Tibial nerve (tissue), 4 donors: ENCODE measurements around the gene UNC80. TPM values are rescaled to one million over a fixed set of nuclear protein-coding genes. Genes with fewer than 3 reads are reported as not detected.
A peak's percentile ranks its signal among the peaks of the same experiment; 100 is the strongest.

Experiments used
- DNase-seq, 2 donors: peaks; one replicate each; pipeline ENCODE4 v3.0.0-alpha.2; 2019; ENCODE audit warnings: low spot score in 2 of 2
- H3K27ac ChIP-seq, 4 donors: fragments of 200-600 bp; sonication (generic) in 3 of 4; one replicate each; pipeline ENCODE4 v1.5.1; 2017 to 2019; ENCODE audit warnings: mild to moderate bottlenecking in 1 of 4
- H3K27me3 ChIP-seq, 2 donors: fragments of 200-600 bp; sonication (generic) in 1 of 2; one replicate each; pipeline versions ENCODE4 v1.5.1 to v1.6.0; 2017 to 2019
- H3K36me3 ChIP-seq, 3 donors: fragments of 200-600 bp; sonication (generic); one replicate each; pipeline ENCODE4 v1.5.1; 2018 to 2019
- H3K4me1 ChIP-seq, 4 donors: fragments of 200-600 bp; sonication (generic) in 3 of 4; one replicate each; pipeline ENCODE4 v1.5.1; 2017 to 2019
- H3K4me3 ChIP-seq, 4 donors: fragments of 200-600 bp; sonication (generic) in 3 of 4; one replicate each; pipeline ENCODE4 v1.5.1; 2017 to 2019; ENCODE audit warnings: mild to moderate bottlenecking in 1 of 4, moderate library complexity in 1 of 4
- H3K9me3 ChIP-seq, 4 donors: fragments of 200-600 bp; sonication (generic) in 3 of 4; one replicate each; pipeline ENCODE4 v1.5.1; 2017 to 2019
- EP300 ChIP-seq, 2 donors: sonication (generic); formaldehyde crosslinking; IDR thresholded peaks; one replicate each; pipeline ENCODE4 v1.6.1; 2017; ENCODE audit warnings: antibody characterized with exemption in 2 of 2, mild to moderate bottlenecking in 1 of 2
- POLR2A ChIP-seq, 2 donors: fragments of 450-650 bp; IDR thresholded peaks; one replicate each; pipeline ENCODE4 v1.6.1; 2017; ENCODE audit warnings: antibody characterized with exemption in 2 of 2, mild to moderate bottlenecking in 2 of 2, moderate library complexity in 2 of 2
- WGBS, 2 donors: methylation state at CpG; one replicate each; pipeline ENCODE4 v1.1.5; 2018; 5-methylcytosine and 5-hydroxymethylcytosine counted together
- total RNA-seq, 4 donors: library from RNA; depleted of rRNA; stranded (reverse); fragments of >200 nt; gene quantifications; one replicate each; pipeline ENCODE4 v1.1.0, GENCODE V29; 2016
- TF ChIP-seq, protein P1 (sequence below), 5 experiments: fragments of 200-600 bp in 3 of 5; fragments of 450-650 bp in 2 of 5; sonication (generic) in 3 of 5; IDR thresholded peaks; one replicate each; pipeline ENCODE4 v1.5.1; 2016 to 2019; ENCODE audit warnings: antibody characterized with exemption in 5 of 5, mild to moderate bottlenecking in 3 of 5, moderate library complexity in 2 of 5

The UNC80 gene, protein sequence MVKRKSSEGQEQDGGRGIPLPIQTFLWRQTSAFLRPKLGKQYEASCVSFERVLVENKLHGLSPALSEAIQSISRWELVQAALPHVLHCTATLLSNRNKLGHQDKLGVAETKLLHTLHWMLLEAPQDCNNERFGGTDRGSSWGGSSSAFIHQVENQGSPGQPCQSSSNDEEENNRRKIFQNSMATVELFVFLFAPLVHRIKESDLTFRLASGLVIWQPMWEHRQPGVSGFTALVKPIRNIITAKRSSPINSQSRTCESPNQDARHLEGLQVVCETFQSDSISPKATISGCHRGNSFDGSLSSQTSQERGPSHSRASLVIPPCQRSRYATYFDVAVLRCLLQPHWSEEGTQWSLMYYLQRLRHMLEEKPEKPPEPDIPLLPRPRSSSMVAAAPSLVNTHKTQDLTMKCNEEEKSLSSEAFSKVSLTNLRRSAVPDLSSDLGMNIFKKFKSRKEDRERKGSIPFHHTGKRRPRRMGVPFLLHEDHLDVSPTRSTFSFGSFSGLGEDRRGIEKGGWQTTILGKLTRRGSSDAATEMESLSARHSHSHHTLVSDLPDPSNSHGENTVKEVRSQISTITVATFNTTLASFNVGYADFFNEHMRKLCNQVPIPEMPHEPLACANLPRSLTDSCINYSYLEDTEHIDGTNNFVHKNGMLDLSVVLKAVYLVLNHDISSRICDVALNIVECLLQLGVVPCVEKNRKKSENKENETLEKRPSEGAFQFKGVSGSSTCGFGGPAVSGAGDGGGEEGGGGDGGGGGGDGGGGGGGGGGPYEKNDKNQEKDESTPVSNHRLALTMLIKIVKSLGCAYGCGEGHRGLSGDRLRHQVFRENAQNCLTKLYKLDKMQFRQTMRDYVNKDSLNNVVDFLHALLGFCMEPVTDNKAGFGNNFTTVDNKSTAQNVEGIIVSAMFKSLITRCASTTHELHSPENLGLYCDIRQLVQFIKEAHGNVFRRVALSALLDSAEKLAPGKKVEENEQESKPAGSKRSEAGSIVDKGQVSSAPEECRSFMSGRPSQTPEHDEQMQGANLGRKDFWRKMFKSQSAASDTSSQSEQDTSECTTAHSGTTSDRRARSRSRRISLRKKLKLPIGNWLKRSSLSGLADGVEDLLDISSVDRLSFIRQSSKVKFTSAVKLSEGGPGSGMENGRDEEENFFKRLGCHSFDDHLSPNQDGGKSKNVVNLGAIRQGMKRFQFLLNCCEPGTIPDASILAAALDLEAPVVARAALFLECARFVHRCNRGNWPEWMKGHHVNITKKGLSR (N-terminal part only)
- total RNA-seq = under 1 TPM in 2 of 4 donors, not detected in 2; 0.22 to 0.30 TPM

DNA sequence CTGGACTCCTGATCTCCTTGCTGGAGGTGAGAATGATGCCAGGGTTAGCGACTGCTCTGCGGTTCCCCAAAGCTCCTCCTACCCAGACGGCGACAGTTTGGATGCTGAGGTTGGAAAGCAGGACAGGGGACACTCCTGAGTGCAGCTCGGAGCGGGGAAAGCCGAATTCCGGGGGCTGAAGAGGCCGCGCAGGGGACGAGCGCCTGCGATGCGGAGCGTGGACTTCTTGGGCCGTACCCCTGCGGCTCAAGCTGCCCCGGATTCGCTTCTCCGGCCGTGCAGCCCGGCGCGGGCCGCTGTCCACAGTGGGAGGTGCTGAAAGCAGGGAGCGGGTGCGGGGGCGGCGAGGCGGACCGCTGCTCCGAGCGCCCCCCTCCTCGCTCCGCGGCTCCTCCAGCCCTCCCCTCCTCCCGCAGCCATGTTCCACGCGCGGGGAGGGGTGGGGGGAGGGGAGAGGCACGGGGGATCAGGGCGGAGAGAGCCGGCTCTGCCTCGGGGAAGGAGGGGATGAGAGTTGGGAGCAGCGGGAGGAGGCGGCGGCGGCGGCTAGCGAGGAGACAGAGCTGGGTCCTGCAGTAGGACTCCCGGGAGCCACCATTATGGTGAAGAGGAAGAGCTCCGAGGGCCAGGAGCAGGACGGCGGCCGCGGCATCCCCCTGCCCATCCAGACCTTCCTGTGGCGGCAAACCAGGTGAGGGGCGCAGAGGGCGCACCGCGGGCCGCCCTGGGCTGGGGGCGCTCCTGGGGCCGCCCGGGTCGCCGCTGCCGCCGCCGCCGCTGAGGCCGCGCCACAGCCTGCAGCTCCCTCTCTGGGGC, at the start of gene UNC80:
Gene UNC80, plus strand, starts transcription at position 359 of the 816 bp plus-strand sequence. Its CDS starts 241 bp downstream, at position 600.
- peaks cover 0 to 14% (median 0%) of the 10 kb centered on the region in 4 donors for H3K4me1 ChIP-seq
- no peaks in the 10 kb centered on the region for H3K9me3 ChIP-seq
- H3K27me3 ChIP-seq = peaks cover 0 to 6% of the 10 kb centered on the region in 2 donors
- peak in 1 of 2 donors; percentile 18 for DNase-seq
- H3K36me3 ChIP-seq = no peaks in the 10 kb centered on the region
- TF ChIP-seq, protein P1, sequence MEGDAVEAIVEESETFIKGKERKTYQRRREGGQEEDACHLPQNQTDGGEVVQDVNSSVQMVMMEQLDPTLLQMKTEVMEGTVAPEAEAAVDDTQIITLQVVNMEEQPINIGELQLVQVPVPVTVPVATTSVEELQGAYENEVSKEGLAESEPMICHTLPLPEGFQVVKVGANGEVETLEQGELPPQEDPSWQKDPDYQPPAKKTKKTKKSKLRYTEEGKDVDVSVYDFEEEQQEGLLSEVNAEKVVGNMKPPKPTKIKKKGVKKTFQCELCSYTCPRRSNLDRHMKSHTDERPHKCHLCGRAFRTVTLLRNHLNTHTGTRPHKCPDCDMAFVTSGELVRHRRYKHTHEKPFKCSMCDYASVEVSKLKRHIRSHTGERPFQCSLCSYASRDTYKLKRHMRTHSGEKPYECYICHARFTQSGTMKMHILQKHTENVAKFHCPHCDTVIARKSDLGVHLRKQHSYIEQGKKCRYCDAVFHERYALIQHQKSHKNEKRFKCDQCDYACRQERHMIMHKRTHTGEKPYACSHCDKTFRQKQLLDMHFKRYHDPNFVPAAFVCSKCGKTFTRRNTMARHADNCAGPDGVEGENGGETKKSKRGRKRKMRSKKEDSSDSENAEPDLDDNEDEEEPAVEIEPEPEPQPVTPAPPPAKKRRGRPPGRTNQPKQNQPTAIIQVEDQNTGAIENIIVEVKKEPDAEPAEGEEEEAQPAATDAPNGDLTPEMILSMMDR (IDR thresholded peaks at IDR 0.05) = no peak
- TF ChIP-seq EP300 (IDR thresholded peaks at IDR 0.05) (no peak), POLR2A (IDR thresholded peaks at IDR 0.05) (no peak)
- 2 to 5% methylated on average over 41 to 58 of the region's 73 CpGs for WGBS, 2 donors
- H3K27ac ChIP-seq = no peak within 1 kb of the TSS
- peak within 1 kb of the TSS; percentile 3 to 51 (median 14) for H3K4me3 ChIP-seq

DNA sequence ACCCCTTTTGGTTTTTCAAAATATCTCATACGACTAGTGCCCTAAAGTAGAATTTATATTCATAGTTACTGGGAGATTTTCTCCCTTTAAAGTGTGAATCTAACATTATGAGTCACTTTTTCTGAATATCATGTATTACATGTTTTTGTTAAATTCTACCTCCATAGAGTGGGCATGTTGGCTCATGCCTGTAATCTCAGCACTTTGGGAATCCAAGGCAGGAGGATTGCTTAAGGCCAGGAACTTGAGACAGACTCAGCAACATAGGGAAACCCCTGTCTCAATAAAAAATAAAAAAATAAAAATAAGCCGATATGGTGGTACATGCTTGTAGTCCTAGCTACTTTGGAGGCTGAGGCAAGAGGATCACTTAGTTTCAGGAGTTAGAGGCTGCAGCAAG, 45.3 kb upstream of the UNC80 start:
- Histone ChIP-seq H3K4me1 (no peaks in the 10 kb centered on the region), H3K9me3 (no peaks in the 10 kb centered on the region), H3K27ac (no peak overlapping the region), H3K27me3 (no peaks in the 10 kb centered on the region), H3K4me3 (no peak overlapping the region), H3K36me3 (peaks cover 0 to 5% (median 0%) of the 10 kb centered on the region in 3 donors)
- DNase-seq = no peak
- 94 to 98% methylated on average over 2 of the region's 2 CpGs for WGBS, 2 donors
- TF ChIP-seq POLR2A (IDR thresholded peaks at IDR 0.05) (no peak), EP300 (IDR thresholded peaks at IDR 0.05) (no peak)
- TF ChIP-seq, protein P1 (IDR thresholded peaks at IDR 0.05) = no peak

DNA sequence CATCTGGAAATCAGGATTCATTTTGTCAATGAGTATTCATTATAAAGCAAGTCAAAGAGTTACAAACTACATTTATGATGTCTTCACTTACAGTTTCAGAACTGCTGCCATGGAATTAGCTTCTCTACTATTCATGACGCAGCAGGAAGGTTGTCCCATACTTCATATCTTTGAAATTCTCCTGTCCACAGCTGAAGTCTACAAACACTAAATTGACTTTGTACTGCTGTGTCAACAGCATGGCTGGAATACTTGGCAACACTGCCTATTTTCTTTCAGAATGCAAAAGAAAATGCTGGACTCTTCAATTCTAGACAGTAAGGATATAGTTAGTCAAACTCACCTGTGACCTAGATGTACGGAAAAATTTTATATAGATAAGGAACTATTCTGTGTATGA, 44.6 kb upstream of the UNC80 start:
- Histone ChIP-seq H3K4me1 (no peaks in the 10 kb centered on the region), H3K27ac (no peak overlapping the region), H3K27me3 (no peaks in the 10 kb centered on the region), H3K9me3 (no peaks in the 10 kb centered on the region), H3K4me3 (no peak overlapping the region), H3K36me3 (peaks cover 0 to 6% (median 0%) of the 10 kb centered on the region in 3 donors)
- DNase-seq = no peak
- WGBS, 2 donors = 84 to 94% methylated on average over 2 of the region's 2 CpGs
- TF ChIP-seq POLR2A (IDR thresholded peaks at IDR 0.05) (no peak), EP300 (IDR thresholded peaks at IDR 0.05) (no peak)
- TF ChIP-seq, protein P1 (IDR thresholded peaks at IDR 0.05) = no peak

DNA sequence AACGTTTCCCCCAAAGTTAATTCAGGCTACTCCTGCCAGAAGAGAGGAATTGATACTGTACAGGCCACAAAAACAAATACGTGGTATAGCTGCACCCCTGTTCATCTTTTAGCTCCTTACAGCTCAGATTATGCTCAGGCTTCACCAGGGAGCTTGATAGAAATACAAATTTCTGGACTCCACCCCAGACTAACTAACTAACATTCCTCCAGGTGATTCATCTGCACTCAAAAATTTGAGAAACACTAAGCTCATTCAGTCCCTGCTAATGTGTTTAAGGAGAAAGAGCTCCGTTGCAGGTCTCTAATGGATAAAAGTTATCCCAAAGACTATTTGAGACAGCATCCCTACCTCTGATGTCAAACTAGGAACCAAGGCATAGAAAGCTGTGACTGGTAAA, 36.8 kb upstream of the UNC80 start:
- Histone ChIP-seq H3K4me3 (no peak overlapping the region), H3K36me3 (peaks cover 0 to 4% (median 0%) of the 10 kb centered on the region in 3 donors), H3K27me3 (no peaks in the 10 kb centered on the region), H3K9me3 (no peaks in the 10 kb centered on the region), H3K27ac (no peak overlapping the region), H3K4me1 (no peaks in the 10 kb centered on the region)
- TF ChIP-seq, protein P1 (IDR thresholded peaks at IDR 0.05) = no peak
- TF ChIP-seq EP300 (IDR thresholded peaks at IDR 0.05) = no peak
- WGBS, 2 donors = 80 to 92% methylated on average over 3 of the region's 3 CpGs
- DNase-seq = no peak
